Karpas-422 (cell line): ENCODE data around the gene MPG. TPM values are rescaled to one million over a fixed set of nuclear protein-coding genes. Genes with fewer than 3 reads are reported as not detected.
"Not testable (repeated sequence)": the region's sequence is repeated elsewhere in the genome, so short reads cannot be mapped to it uniquely, and the experiment has no call there.

Source experiments
- DNase-seq: peaks from one replicate; pipeline ENCODE4 v3.0.0-alpha.2; 2015
- H2AFZ ChIP-seq: fragments of 200-600 bp; sonication (generic); 2 replicates; pipeline ENCODE4 v1.6.1; 2014; ENCODE audit warnings: antibody characterized with exemption, low read length, mixed read lengths
- H3K27ac ChIP-seq: fragments of 200-600 bp; sonication (generic); 2 replicates; pipeline ENCODE4 v1.5.1; 2014; ENCODE audit warnings: mild to moderate bottlenecking, low read length, moderate library complexity
- H3K27me3 ChIP-seq: fragments of 200-600 bp; sonication (generic); 2 replicates; pipeline ENCODE4 v1.6.1; 2014; ENCODE audit warnings: low read length, mixed read lengths
- H3K36me3 ChIP-seq: fragments of 200-600 bp; sonication (generic); 2 replicates; pipeline ENCODE4 v1.6.1; 2014; ENCODE audit warnings: low read length, mixed read lengths; ENCODE audit not compliant: insufficient read depth
- H3K4me1 ChIP-seq: fragments of 200-600 bp; sonication (generic); 2 replicates; pipeline ENCODE4 v1.6.1; 2014; ENCODE audit warnings: mild to moderate bottlenecking, low read length, mixed read lengths
- H3K4me2 ChIP-seq: fragments of 200-600 bp; sonication (generic); 2 replicates; pipeline ENCODE4 v1.6.1; 2014; ENCODE audit warnings: low read length, low read depth, mild to moderate bottlenecking; ENCODE audit not compliant: poor library complexity, severe bottlenecking
- H3K4me3 ChIP-seq: fragments of 200-600 bp; sonication (generic); 2 replicates; pipeline ENCODE4 v1.5.1; 2014; ENCODE audit warnings: mild to moderate bottlenecking, antibody characterized with exemption, low read length, mixed read lengths
- H3K79me2 ChIP-seq: fragments of 200-600 bp; sonication (generic); 2 replicates; pipeline ENCODE4 v1.6.1; 2014; ENCODE audit warnings: mild to moderate bottlenecking, low read length, mixed read lengths
- H3K9ac ChIP-seq: fragments of 200-600 bp; sonication (generic); 2 replicates; pipeline ENCODE4 v1.6.0; 2014; ENCODE audit warnings: low read length
- H3K9me2 ChIP-seq: fragments of 200-600 bp; sonication (generic), shearing (Covaris generic); replicated peaks from 2 replicates; pipeline ENCODE4 v1.6.0; 2014; ENCODE audit warnings: mild to moderate bottlenecking, low read length, moderate library complexity; ENCODE audit not compliant: insufficient read depth
- H3K9me3 ChIP-seq: fragments of 300-700, 200-600 bp; sonication (generic); 2 replicates; pipeline ENCODE4 v1.6.1; 2014; ENCODE audit warnings: low read length, mixed read lengths
- H4K20me1 ChIP-seq: fragments of 200-600 bp; sonication (generic); 2 replicates; pipeline ENCODE4 v1.6.1; 2014; ENCODE audit warnings: mild to moderate bottlenecking, antibody characterized with exemption, low read length, low read depth; ENCODE audit not compliant: insufficient read depth
- total RNA-seq: library from RNA; depleted of rRNA; stranded (reverse); fragments of >200 nt; shearing (Covaris generic); gene quantifications from 2 replicates; pipeline ENCODE4 v1.2.3, GENCODE V29; 2014; ENCODE audit warnings: low replicate concordance; rRNA removed

Gene MPG
- total RNA-seq, result 182 and 298 TPM in 2 replicates

DNA sequence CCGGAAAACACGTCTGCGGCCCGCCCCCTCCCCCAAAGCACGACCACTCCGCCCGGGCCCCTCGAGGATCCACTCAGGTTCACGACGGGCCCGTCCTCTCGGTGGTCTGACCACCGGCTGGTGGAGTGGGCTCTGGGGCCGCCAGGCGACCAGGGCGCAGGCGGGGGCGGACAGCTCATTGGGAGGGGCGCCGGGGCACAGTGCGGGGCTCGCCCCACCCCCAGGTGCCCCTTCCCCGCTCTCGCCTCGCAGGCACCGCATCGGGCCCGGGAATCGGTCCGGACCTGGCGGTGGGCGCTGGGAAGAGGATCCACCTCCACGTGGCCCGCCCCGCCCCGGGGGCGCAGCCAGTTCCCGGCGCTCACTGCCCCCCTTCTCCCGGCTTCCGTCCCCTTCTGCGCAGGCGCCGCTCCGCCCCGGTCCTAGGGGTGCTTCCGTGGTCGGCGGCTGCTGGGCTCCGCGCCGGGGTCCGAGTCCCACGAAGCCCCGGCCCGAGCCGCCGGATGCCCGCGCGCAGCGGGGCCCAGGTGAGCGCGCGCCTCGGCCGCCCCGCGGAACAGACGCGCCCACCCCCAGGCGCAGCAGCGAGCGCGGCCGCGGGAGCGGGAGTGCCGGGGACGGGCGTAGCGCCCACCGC lies at the start of gene MPG:
TSS of gene MPG (plus strand) at position 419 of the 637 bp plus-strand sequence. CDS start at position 504, 85 bp downstream.
- Histone ChIP-seq H3K4me2 (peak within 1 kb of the TSS; percentile 79), H2AFZ (peak within 1 kb of the TSS; percentile 66; the same call in 1 of the 2 replicates), H3K4me1 (peaks cover 27% of the 10 kb centered on the region), H3K36me3 (no peaks in the 10 kb centered on the region), H3K27ac (peak within 1 kb of the TSS; percentile 43; the same call in 1 of the 2 replicates), H3K9ac (peak within 1 kb of the TSS; percentile 91), H3K4me3 (peak within 1 kb of the TSS; percentile 72), H3K9me2 (no peaks in the 10 kb centered on the region), H3K27me3 (no peaks in the 10 kb centered on the region), H3K9me3 (no peaks in the 10 kb centered on the region), H3K79me2 (peaks cover 13% of the 10 kb centered on the region), H4K20me1 (no peaks in the 10 kb centered on the region)
- peak; percentile 94 for DNase-seq

- not testable (repeated sequence) for H3K9me3 ChIP-seq
Observed at GRCh38 chr16:30627-31026, 47.4 kb upstream of the MPG start.

DNA sequence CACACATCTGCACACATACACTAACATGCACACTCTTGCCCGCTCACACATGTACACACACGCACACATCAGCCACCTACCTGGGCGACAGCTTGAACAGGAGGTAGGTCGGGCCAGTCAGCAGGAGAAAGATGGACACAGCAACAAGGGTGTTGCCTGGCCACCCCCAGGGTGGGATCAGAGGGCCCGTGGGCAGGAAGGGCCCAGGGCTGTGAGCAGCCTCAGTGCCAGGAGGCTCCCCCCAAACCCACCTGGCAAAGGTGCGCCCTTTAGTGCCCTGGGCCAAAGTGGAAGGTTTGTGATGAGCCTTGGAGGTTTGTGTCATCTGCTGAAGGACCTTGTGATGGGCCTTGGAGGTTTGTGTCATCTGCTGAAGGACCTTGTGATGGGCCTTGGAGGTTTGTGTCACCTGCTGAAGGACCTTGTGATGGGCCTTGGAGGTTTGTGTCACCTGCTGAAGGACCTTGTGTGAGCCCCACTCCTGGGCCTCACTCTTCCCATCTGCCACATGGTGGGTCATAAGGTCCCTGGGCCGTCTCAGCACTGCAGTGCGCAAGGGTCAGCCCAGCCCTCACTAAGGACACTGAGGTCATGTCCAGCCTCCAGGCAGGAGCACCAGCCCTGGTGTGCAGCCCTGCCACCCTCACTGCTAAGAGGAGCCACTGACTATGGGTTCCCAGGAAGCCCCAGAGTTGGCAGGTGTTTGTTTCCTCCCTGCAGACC lies 44.7 kb upstream of the MPG start:
- not testable (repeated sequence) for H3K27me3 ChIP-seq, H3K79me2 ChIP-seq, H3K9ac ChIP-seq, H3K9me3 ChIP-seq, H3K4me1 ChIP-seq, H3K27ac ChIP-seq, H3K4me2 ChIP-seq, H3K9me2 ChIP-seq, H4K20me1 ChIP-seq, H3K36me3 ChIP-seq, H3K4me3 ChIP-seq, DNase-seq, H2AFZ ChIP-seq

More at GRCh38 chr16:30627-31026, 47.4 kb upstream of the MPG start:
- not testable (repeated sequence) for H3K36me3 ChIP-seq, H2AFZ ChIP-seq, H3K9ac ChIP-seq, H4K20me1 ChIP-seq, DNase-seq, H3K4me1 ChIP-seq, H3K79me2 ChIP-seq, H3K4me3 ChIP-seq, H3K4me2 ChIP-seq, H3K9me2 ChIP-seq, H3K27ac ChIP-seq, H3K27me3 ChIP-seq

DNA sequence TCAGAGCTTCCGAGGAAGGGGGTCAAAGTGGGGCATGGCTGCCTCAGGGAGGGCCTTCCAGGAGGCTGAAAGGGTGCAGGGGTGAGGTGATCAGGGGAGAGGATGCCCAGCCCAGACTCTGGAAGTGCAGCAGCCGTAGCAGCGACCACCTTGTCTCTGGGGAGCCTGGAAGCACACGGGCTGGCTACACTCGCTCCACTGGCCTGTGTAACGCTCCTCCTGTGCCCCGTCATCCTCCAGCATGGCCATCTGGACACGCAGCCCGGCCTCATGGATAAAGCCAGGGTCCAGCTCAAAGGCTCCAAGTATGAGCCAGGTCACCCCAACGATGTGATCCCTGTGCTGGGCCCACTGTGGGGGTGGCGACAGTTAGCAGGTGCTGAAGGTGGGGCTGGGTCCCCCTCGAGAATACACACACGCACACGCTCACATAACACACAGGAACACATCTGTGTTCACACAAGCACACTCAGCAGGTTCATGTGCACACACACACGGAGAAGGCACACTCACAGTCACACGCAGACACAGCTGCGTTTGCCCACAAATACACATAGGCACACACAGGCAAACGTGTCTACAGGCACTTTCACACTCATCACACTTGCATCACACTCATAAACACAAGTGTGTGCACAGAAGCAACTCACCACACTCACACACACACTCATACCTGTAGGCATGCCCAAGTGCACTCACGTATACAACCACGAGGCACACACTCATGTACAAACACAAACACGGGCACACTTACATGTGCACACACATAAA lies 44.0 kb upstream of the MPG start:
- H3K4me3 ChIP-seq, result no peak overlapping the region
- no peak for DNase-seq
- no peaks in the 10 kb centered on the region for H3K27me3 ChIP-seq
- no peaks in the 10 kb centered on the region for H3K9me3 ChIP-seq
- H3K4me1 ChIP-seq, result peaks cover 5% of the 10 kb centered on the region
- H4K20me1 ChIP-seq, result 0 out of 2 replicates have a peak, but pooled peaks cover 4% of the 10 kb centered on the region
- H2AFZ ChIP-seq, result no peak overlapping the region
- H3K79me2 ChIP-seq, result no peaks in the 10 kb centered on the region
- no peak overlapping the region for H3K27ac ChIP-seq
- H3K9me2 ChIP-seq, result no peaks in the 10 kb centered on the region
- H3K36me3 ChIP-seq, result peaks cover 3% of the 10 kb centered on the region
- H3K9ac ChIP-seq, result no peak overlapping the region
- no peak overlapping the region for H3K4me2 ChIP-seq

- Histone ChIP-seq H3K79me2 (no peaks in the 10 kb centered on the region), H4K20me1 (0 out of 2 replicates have a peak, but pooled peaks cover 4% of the 10 kb centered on the region), H3K4me1 (peaks cover 9% of the 10 kb centered on the region), H3K4me2 (no peak overlapping the region), H3K9me3 (no peaks in the 10 kb centered on the region), H2AFZ (no peak overlapping the region), H3K27me3 (no peaks in the 10 kb centered on the region), H3K27ac (no peak overlapping the region), H3K9ac (no peak overlapping the region), H3K9me2 (no peaks in the 10 kb centered on the region), H3K36me3 (peaks cover 3% of the 10 kb centered on the region), H3K4me3 (no peak overlapping the region)
- DNase-seq, result no peak
Observed at GRCh38 chr16:34648-34987, 43.4 kb upstream of the MPG start.

- H3K4me1 ChIP-seq, result peaks cover 9% of the 10 kb centered on the region
- no peaks in the 10 kb centered on the region for H3K79me2 ChIP-seq
- no peak overlapping the region for H3K4me3 ChIP-seq
- H3K9me3 ChIP-seq, result no peaks in the 10 kb centered on the region
- no peak overlapping the region for H3K9ac ChIP-seq
- no peaks in the 10 kb centered on the region for H3K27me3 ChIP-seq
- H4K20me1 ChIP-seq, result 0 out of 2 replicates have a peak, but pooled peaks cover 4% of the 10 kb centered on the region
- H2AFZ ChIP-seq, result no peak overlapping the region
- no peaks in the 10 kb centered on the region for H3K9me2 ChIP-seq
- H3K27ac ChIP-seq, result no peak overlapping the region
- no peak overlapping the region for H3K4me2 ChIP-seq
- H3K36me3 ChIP-seq, result peaks cover 3% of the 10 kb centered on the region
- no peak for DNase-seq
Observed at GRCh38 chr16:35011-35677, 42.9 kb upstream of the MPG start.

GRCh38 chr16:35678-36305 lies 42.2 kb upstream of the MPG start:
- 0 out of 2 replicates have a peak, but pooled peaks cover 4% of the 10 kb centered on the region for H4K20me1 ChIP-seq
- H3K79me2 ChIP-seq, result no peaks in the 10 kb centered on the region
- H2AFZ ChIP-seq, result no peak overlapping the region
- H3K4me3 ChIP-seq, result no peak overlapping the region
- peaks cover 3% of the 10 kb centered on the region for H3K36me3 ChIP-seq
- no peaks in the 10 kb centered on the region for H3K9me3 ChIP-seq
- H3K27me3 ChIP-seq, result no peaks in the 10 kb centered on the region
- peaks cover 9% of the 10 kb centered on the region for H3K4me1 ChIP-seq
- no peaks in the 10 kb centered on the region for H3K9me2 ChIP-seq
- no peak overlapping the region for H3K9ac ChIP-seq
- no peak overlapping the region for H3K27ac ChIP-seq
- H3K4me2 ChIP-seq, result no peak overlapping the region
- no peak for DNase-seq
